ENCODE results near the gene MRPL19. TPM values are rescaled to one million over a fixed set of nuclear protein-coding genes. Genes with fewer than 3 reads are reported as not detected.

MRPL19 gene
- total RNA-seq, 2 experiments from 2014 or later: 38.2 to 50.4 TPM

DNA sequence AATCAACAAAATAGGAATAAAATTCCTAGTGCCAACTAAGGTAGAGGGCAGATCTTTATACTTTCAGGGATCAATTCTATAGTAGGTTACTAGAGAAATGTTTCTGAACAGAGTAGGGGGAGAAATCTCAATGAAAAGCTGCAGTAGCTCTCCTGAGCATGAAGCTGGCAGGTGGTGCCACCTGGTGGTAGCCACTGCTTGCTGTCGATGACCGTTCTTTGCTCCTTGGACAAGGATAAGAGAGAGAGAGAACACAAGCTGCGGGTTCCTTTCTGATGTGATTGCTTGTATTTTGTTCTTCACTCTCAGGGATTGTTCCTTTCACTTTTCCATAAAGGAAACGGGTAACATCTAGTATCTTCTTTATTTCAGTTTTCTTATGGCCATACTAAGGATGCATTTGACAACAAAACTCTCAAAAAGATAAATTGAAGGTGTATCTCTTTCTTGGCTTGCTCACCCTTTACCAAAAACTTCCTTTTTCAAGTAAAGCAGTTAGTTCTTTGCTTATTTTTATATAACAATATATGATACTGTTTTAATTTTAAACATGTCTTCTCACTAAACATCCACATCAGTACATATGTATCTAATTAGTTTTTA, 18.6 kb upstream of the MRPL19 start:
- H3K27ac Mint-ChIP-seq: no peak overlapping the region
- H3K36me3 Mint-ChIP-seq: no peaks in the 10 kb centered on the region
- no peaks in the 10 kb centered on the region for H3K9me3 Mint-ChIP-seq (ENCODE audit: low read depth)
- DNase-seq: peak; percentile 75
- CTCF ChIA-PET: interaction anchor here (0.7 to 2.3 kb wide), 10 partner anchors 8 to 163 kb away, joined by 3 to 8 read pairs (median 4); partner anchors contain the start of gene MRPL19
- peak; percentile 66 for ATAC-seq
- no peak overlapping the region for H3K4me3 Mint-ChIP-seq
- H3K4me1 Mint-ChIP-seq: no peaks in the 10 kb centered on the region
- peaks cover 30% of the 10 kb centered on the region for H3K27me3 Mint-ChIP-seq

DNA sequence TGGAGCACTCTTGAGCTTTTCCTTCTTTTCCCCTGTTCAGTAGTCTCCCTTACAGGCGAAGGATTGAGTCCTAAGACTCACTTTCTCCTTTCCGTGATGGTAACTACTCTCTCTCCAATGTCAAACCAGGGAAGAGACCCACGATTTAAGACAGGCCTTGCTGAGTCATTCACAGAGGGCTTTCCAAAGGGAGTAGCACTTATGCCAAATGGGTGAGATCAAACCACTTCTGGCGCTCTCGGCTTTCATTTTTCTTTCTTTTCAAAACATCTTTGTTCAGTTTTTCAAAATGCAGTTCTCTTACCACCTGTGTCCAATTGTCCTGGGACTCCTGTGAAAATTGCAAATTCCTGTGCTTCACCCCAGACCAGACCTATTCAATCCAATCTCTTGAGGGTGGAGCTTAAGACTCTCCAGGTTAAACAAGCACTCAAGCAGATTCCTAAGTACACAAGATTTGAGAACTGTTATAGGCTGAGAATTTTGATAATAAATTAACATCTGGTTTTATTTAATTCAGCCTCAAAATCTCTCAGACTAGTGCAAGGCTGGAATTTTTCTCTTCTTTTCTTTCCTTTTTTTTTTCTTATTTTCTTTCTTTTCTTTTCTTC, 14.4 kb upstream of the MRPL19 start:
- no peak overlapping the region for H3K27ac Mint-ChIP-seq
- H3K9me3 Mint-ChIP-seq (ENCODE audit: low read depth): no peaks in the 10 kb centered on the region
- CTCF ChIA-PET: no interaction called here
- DNase-seq (no peak), ATAC-seq (no peak)
- no peaks in the 10 kb centered on the region for H3K4me1 Mint-ChIP-seq
- H3K4me3 Mint-ChIP-seq: no peak overlapping the region
- H3K36me3 Mint-ChIP-seq: no peaks in the 10 kb centered on the region
- peaks cover 24% of the 10 kb centered on the region for H3K27me3 Mint-ChIP-seq

DNA sequence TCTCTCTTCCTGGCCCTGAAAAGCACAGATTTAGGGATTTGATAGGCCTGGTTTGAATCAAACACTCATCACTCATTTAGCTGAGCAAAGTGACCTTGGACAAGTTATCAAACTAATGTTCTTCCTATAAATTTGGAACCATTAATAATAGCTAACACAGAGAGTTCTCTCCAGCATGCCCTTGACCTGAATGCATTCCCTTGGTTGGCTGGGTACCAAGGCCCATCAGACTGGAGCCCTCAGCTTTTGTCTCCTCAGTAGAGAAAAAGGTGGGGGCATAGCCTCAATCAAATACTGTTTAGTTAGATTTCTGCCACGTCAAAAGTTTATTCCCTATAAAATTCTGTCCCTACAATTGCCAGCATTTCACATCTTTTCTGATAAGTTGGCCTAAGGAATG, 13.8 kb upstream of the MRPL19 start:
- ATAC-seq: no peak
- H3K27ac Mint-ChIP-seq: no peak overlapping the region
- CTCF ChIA-PET: interaction anchor here (1.6 kb wide), 1 partner anchor 24 kb away, joined by 3 read pairs; no protein-coding TSS in a partner anchor
- H3K4me3 Mint-ChIP-seq: no peak overlapping the region
- no peaks in the 10 kb centered on the region for H3K9me3 Mint-ChIP-seq (ENCODE audit: low read depth)
- H3K36me3 Mint-ChIP-seq: no peaks in the 10 kb centered on the region
- no peak for DNase-seq
- peaks cover 29% of the 10 kb centered on the region for H3K27me3 Mint-ChIP-seq
- no peaks in the 10 kb centered on the region for H3K4me1 Mint-ChIP-seq

DNA sequence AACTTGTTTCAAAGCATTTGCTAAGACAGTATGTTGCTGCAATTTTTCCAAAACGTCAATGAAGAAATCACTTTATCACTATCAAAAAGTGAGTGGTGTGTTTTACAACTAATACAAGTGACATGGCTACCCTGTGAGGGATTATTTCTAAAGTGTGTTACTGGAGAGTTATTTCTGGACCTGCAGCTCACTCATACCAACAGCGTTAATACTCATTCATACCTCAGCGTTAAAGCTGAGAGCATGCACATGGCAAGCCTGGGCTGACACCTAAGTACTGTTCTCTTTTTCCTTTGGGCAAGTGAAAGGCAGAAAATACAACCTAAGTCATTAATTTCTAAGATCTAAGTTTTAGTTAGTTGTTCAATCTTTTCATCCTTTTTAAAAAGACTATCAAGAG, 13.0 kb upstream of the MRPL19 start:
- Mint-ChIP-seq H3K9me3 (ENCODE audit: low read depth) (no peaks in the 10 kb centered on the region), H3K4me3 (no peak overlapping the region), H3K36me3 (no peaks in the 10 kb centered on the region), H3K27me3 (peaks cover 34% of the 10 kb centered on the region), H3K4me1 (no peaks in the 10 kb centered on the region), H3K27ac (no peak overlapping the region)
- no peak for ATAC-seq
- CTCF ChIA-PET: interaction anchor here (1.6 kb wide), 1 partner anchor 24 kb away, joined by 3 read pairs; no protein-coding TSS in a partner anchor
- DNase-seq: no peak

DNA sequence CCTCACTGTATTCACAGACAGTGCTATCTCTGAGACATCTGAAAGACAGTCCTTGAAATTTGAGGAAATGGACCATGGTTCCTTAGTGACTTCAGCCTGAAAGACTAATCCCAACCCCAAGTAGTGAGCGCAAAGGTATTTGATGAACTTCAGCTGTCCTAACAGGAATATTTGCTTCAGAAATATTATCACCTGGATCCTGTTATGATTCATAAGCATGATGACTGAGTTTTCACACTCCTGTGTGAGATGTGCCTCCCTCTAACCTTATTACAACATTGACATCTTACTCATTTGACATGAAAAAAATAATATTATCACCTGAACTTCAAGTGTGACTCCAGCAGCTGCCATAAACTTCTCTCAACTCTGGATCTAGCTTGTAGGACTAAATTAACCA, 11.6 kb upstream of the MRPL19 start:
- Mint-ChIP-seq H3K27me3 (peaks cover 37% of the 10 kb centered on the region), H3K27ac (no peak overlapping the region), H3K9me3 (ENCODE audit: low read depth) (no peaks in the 10 kb centered on the region), H3K4me1 (no peaks in the 10 kb centered on the region), H3K36me3 (no peaks in the 10 kb centered on the region), H3K4me3 (no peak overlapping the region)
- DNase-seq: no peak
- no peak for ATAC-seq
- CTCF ChIA-PET: interaction anchor here (4.2 kb wide), 1 partner anchor 42 kb away, joined by 12 read pairs; no protein-coding TSS in a partner anchor

DNA sequence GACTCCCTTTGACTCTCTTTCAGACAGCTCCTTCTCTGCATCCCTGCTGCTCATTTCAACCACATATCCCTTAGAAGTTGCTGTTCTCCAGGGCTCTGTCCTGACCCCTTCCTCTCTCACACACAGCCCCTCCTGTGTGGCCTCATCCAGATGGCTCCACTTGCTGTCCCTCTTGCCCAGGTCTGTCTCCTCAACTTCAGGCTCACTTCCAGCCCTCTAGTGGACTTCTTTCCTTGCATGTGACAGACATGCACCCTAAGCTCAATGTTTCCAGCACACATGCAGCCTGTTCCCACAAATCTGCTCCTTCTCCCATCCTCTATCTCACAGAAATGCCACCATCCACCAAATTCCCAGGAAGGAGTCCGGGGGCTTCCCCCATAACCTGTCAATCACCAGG, 9.0 kb upstream of the MRPL19 start:
- H3K27me3 Mint-ChIP-seq: peaks cover 26% of the 10 kb centered on the region
- no peaks in the 10 kb centered on the region for H3K4me1 Mint-ChIP-seq
- no peaks in the 10 kb centered on the region for H3K36me3 Mint-ChIP-seq
- no peak overlapping the region for H3K4me3 Mint-ChIP-seq
- H3K27ac Mint-ChIP-seq: no peak overlapping the region
- CTCF ChIA-PET: interaction anchor here (1.5 to 4.2 kb wide), 2 partner anchors 9 to 39 kb away, joined by 7 to 12 read pairs; no protein-coding TSS in a partner anchor
- no peaks in the 10 kb centered on the region for H3K9me3 Mint-ChIP-seq (ENCODE audit: low read depth)
- no peak for ATAC-seq
- no peak for DNase-seq

DNA sequence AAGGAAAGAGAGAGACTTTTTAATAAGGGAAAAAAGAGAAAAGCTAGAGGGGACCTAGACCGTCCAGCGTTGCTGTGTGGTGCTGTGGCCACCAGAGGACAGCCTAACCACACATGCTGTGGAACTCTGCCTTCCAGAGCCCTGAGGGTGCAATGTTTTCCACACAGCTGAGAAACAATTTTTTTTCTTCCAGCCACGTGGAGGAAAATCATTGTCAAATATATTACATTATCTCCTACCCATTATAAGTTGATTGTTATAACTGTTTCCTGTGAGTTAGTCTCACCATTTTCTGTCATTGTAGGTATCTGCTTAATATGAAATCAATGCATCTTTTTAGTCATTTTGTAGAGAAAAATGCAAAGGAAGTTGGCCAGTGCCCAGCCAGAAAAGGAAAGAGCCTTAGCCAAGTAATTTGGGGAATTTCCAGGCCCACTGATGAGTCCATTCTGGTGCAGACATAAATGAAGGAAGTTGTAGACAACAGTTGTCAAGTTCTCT, 5.9 kb upstream of the MRPL19 start:
- no peaks in the 10 kb centered on the region for H3K4me1 Mint-ChIP-seq
- no peaks in the 10 kb centered on the region for H3K9me3 Mint-ChIP-seq (ENCODE audit: low read depth)
- ATAC-seq: peak; percentile 89
- no peak overlapping the region for H3K4me3 Mint-ChIP-seq
- H3K27ac Mint-ChIP-seq: no peak overlapping the region
- no peaks in the 10 kb centered on the region for H3K36me3 Mint-ChIP-seq
- peaks cover 22% of the 10 kb centered on the region for H3K27me3 Mint-ChIP-seq
- peak; percentile 68 for DNase-seq
- CTCF ChIA-PET: interaction anchor here (0.9 to 2.4 kb wide), 14 partner anchors 8 to 82 kb away, joined by 3 to 35 read pairs (median 5); no protein-coding TSS in a partner anchor

DNA sequence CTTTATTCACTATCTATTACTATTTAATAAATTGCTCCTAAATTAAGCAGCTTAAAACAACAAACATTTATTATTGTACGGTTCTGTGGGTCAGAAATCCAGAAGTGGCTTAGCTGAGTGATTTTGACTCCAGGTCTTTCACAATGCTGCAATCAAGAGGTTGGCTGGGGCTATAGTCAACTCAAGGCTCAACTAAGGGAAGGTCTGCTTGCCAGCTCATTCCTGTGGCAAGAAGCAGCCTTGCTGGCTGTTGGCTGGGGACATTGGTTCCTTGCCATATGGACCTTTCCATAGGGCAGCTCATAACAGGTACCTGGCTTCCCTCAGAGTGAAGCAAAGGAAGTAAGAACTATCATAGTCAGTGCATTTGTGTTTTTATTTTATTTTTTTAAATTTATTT, 5.0 kb upstream of the MRPL19 start:
- Mint-ChIP-seq H3K36me3 (no peaks in the 10 kb centered on the region), H3K9me3 (ENCODE audit: low read depth) (no peaks in the 10 kb centered on the region), H3K27ac (no peak overlapping the region), H3K27me3 (peaks cover 19% of the 10 kb centered on the region), H3K4me1 (peaks cover 6% of the 10 kb centered on the region), H3K4me3 (no peak overlapping the region)
- CTCF ChIA-PET: interaction anchor here (0.9 to 2.4 kb wide), 9 partner anchors 10 to 81 kb away, joined by 3 to 35 read pairs (median 7); no protein-coding TSS in a partner anchor
- DNase-seq: no peak
- no peak for ATAC-seq

DNA sequence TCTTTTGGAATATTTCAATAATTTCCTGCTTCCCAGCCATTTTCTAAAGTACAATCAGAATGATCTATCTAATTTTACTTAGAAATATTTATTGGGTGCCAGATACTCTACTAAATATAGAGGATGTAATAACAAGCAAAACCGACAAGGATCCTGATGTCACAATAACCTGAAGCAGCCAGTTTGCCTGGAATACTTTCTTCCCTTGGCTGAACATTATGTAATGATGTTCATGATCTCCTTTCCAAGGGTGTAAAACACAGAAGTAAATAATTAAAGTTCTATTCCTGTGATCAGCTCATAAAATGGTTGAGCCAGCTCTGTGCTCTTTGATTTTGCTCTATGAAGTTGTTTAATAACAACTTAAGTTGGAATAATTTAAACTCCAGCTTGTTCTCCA, 2.6 kb upstream of the MRPL19 start:
- no peak overlapping the region for H3K4me3 Mint-ChIP-seq
- H3K27ac Mint-ChIP-seq: no peak overlapping the region
- no peak for ATAC-seq

DNA sequence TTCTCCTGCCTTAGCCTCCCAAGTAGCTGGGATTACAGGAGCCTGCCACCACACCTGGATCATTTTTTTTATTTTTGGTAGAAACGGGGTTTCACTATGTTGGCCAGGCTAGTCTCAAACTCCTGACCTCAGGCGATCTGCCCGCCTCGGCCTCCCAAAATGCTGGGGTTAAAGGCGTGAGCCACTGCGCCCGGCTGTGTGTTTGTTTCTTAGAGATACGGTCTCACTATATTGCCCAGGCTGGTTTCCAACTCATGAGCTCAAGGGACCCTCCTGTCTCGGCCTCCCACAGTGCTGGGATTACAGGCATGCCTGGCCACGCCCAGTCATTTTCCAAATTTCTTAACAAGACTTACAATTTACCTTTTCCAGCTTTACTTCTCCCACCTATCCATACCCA, 940 bp upstream of the MRPL19 start:
- Mint-ChIP-seq H3K4me3 (no peak overlapping the region), H3K9me3 (ENCODE audit: low read depth) (no peaks in the 10 kb centered on the region), H3K27ac (no peak overlapping the region), H3K36me3 (peaks cover 22% of the 10 kb centered on the region), H3K27me3 (peaks cover 2% of the 10 kb centered on the region), H3K4me1 (peaks cover 22% of the 10 kb centered on the region)
- CTCF ChIA-PET: interaction anchor here (1.2 to 4.3 kb wide), 5 partner anchors 8 to 32 kb away, joined by 3 to 24 read pairs (median 4); no protein-coding TSS in a partner anchor
- ATAC-seq (no peak), DNase-seq (no peak)

More for the DNA sequence above, 2.6 kb upstream of the MRPL19 start:
- H3K36me3 Mint-ChIP-seq: peaks cover 10% of the 10 kb centered on the region
- peaks cover 6% of the 10 kb centered on the region for H3K27me3 Mint-ChIP-seq
- no peak for DNase-seq
- peaks cover 20% of the 10 kb centered on the region for H3K4me1 Mint-ChIP-seq
- no peaks in the 10 kb centered on the region for H3K9me3 Mint-ChIP-seq (ENCODE audit: low read depth)
- CTCF ChIA-PET: interaction anchor here (0.7 to 4.3 kb wide), 2 partner anchors 16 to 33 kb away, joined by 3 to 24 read pairs; no protein-coding TSS in a partner anchor

DNA sequence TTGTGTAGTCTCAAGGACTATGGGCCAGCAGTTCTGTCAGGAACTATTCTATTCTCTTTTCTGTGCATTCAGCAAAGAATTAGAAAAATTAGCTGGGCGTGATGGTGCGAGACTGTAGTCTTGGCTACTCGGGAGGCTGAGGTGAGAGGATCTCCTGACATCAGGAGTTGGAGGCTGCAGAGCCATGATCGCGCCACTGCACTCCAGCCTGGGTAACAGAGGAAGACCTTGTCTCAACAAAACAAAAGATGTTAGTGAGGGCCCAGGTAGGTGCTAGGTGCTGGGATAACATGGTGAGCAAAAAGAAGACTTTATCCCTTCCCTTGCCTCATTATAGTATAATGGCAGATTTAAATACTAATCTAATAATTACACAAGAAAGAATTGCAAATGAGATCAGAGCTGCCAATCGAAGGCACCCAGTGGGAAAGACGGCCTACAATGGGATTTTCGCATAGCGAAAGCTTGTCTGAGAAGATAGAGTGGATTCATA, 447 bp upstream of the MRPL19 start:
- DNase-seq: no peak
- H3K4me1 Mint-ChIP-seq: peaks cover 22% of the 10 kb centered on the region
- CTCF ChIA-PET: interaction anchor here (1.2 to 4.3 kb wide), 5 partner anchors 8 to 31 kb away, joined by 3 to 24 read pairs (median 4); no protein-coding TSS in a partner anchor
- H3K27me3 Mint-ChIP-seq: peaks cover 2% of the 10 kb centered on the region
- peaks cover 22% of the 10 kb centered on the region for H3K36me3 Mint-ChIP-seq
- peak overlapping the region; percentile 89 for H3K4me3 Mint-ChIP-seq
- ATAC-seq: no peak
- H3K9me3 Mint-ChIP-seq (ENCODE audit: low read depth): no peaks in the 10 kb centered on the region
- peak overlapping the region; percentile 92 for H3K27ac Mint-ChIP-seq

DNA sequence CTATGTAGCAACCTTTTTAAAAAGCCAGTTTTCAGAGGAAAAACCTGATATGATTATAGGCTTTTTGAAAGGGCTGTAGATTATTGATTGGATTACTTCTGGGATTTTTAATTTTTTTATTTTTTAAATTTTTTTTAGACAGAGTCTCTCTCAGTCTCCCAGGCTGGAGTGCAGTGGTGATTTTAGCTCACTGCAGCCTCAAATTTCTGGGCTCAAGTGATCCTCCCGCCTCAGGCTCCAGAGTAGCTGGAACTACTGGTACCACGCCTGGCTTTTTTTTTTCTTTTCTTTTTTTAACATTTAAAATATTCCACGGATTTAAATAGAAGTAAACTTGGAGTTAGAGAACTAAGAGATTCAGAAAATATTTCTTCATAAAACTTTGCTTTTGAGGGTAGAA, 1.2 kb downstream of the MRPL19 start:
- ATAC-seq (no peak), DNase-seq (no peak)
- Mint-ChIP-seq H3K27ac (peak overlapping the region; percentile 92), H3K9me3 (ENCODE audit: low read depth) (no peaks in the 10 kb centered on the region), H3K36me3 (peaks cover 31% of the 10 kb centered on the region), H3K4me1 (peaks cover 24% of the 10 kb centered on the region), H3K4me3 (peak overlapping the region; percentile 89), H3K27me3 (peaks cover 2% of the 10 kb centered on the region)
- CTCF ChIA-PET: interaction anchor here (0.8 to 4.3 kb wide), 5 partner anchors 9 to 39 kb away, joined by 3 to 24 read pairs (median 3); no protein-coding TSS in a partner anchor

DNA sequence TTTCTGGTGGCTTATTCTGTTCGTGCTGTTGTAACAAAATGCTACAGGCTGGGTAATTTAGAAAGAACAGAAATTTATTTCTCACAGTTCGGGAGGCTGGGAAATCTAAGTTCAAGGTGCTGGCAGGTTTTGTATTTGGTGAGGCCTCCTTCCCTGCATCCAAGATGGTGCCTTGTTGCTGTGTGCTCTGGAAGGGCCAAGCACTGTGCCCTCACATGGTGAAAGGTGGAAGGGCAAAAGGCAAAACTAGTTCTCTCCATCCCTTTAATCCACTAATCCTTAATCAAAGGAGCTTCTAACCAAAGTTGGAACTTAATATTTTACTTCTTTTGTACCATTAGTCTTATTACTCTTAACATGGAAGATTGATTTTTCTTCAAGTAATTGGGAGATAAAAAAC, 7.4 kb downstream of the MRPL19 start:
- DNase-seq (no peak), ATAC-seq (no peak)
- Mint-ChIP-seq H3K4me1 (peaks cover 12% of the 10 kb centered on the region), H3K4me3 (no peak overlapping the region), H3K36me3 (peaks cover 68% of the 10 kb centered on the region), H3K27ac (no peak overlapping the region), H3K9me3 (ENCODE audit: low read depth) (peaks cover 5% of the 10 kb centered on the region), H3K27me3 (no peaks in the 10 kb centered on the region)
- CTCF ChIA-PET: interaction anchor here (1.4 kb wide), 1 partner anchor 9 kb away, joined by 3 read pairs; no protein-coding TSS in a partner anchor
